Right ventricle myocardium inferior (tissue), 1 donor: ENCODE measurements around the gene FBRSL1. TPM values are rescaled to one million over a fixed set of nuclear protein-coding genes. Genes with fewer than 3 reads are reported as not detected.

Source experiments
- ATAC-seq: fragments of 200-7000 bp; cut with Tn5 transposase; one replicate; pipeline ENCODE4 v1.9.1; 2020; ENCODE audit warnings: mild to moderate bottlenecking, moderate library complexity
- DNase-seq: peaks from one replicate; pipeline ENCODE4 v3.0.0; 2021; ENCODE audit errors: missing footprints
- intact Hi-C: fragments of 100-400 bp; cut with DNase I; formaldehyde crosslinking; loops from one replicate; pipeline ENCODE4 v1.11.0; 2022
- total RNA-seq: library from RNA; stranded (reverse); fragmentation: NEBNext Ultra II Directional; extraction: Animal tissue kit (Norgen Biotek cat#: 25700); gene quantifications from one replicate; pipeline ENCODE4 v1.2.1, GENCODE V29; 2021
- donor health status: DM: no; HTN: yes; CAD: no; lungs with severe emphysema.

Gene FBRSL1
- total RNA-seq, 1 donor from 2014 or later, result 51.9 TPM

- DNase-seq (no peak), ATAC-seq (no peak)
- intact Hi-C loops, result no loop called here
Measured at GRCh38 chr12:132557291-132558015, 67.5 kb downstream of the FBRSL1 start.

- DNase-seq (no peak), ATAC-seq (no peak)
- intact Hi-C loops, result no loop called here
Measured at GRCh38 chr12:132558042-132558856, 68.3 kb downstream of the FBRSL1 start.

- ATAC-seq, result no peak
- DNase-seq, result no peak
- intact Hi-C loops, result no loop called here
Measured at GRCh38 chr12:132558861-132559623, 69.1 kb downstream of the FBRSL1 start.

GRCh38 chr12:132559652-132560363 lies 69.9 kb downstream of the FBRSL1 start:
- peak; percentile 58 for ATAC-seq
- DNase-seq, result no peak
- intact Hi-C loops, result no loop called here

GRCh38 chr12:132560364-132560613 lies 70.3 kb downstream of the FBRSL1 start:
- ATAC-seq, result no peak
- intact Hi-C loops, result no loop called here
- no peak for DNase-seq

- DNase-seq (no peak), ATAC-seq (peak; percentile 4)
- intact Hi-C loops, result no loop called here
Measured at GRCh38 chr12:132560614-132561426, 70.9 kb downstream of the FBRSL1 start.

Other genes with a start within 250 kb of the FBRSL1 start
- gene GALNT9, start 160.6 kb upstream of the FBRSL1 start, total RNA-seq, result not detected
- not detected for gene LRCOL1, start 120.4 kb downstream of the FBRSL1 start, total RNA-seq
- not detected for gene P2RX2, start 128.6 kb downstream of the FBRSL1 start, total RNA-seq
- 12.1 TPM for gene POLE, start 197.2 kb downstream of the FBRSL1 start, total RNA-seq
- 62.5 TPM for gene PXMP2, start 197.4 kb downstream of the FBRSL1 start, total RNA-seq
- gene PGAM5, start 220.7 kb downstream of the FBRSL1 start, total RNA-seq, result 34.1 TPM